Activated CD8-positive, alpha-beta memory T cell treated with anti-CD3 and anti-CD28 coated beads, Interleukin-2, amount 50 U/mL, for 48 hours (primary cell): Measurements from ENCODE around the gene TRIM56.
"Not testable (repeated sequence)": the region's sequence is repeated elsewhere in the genome, so short reads cannot be mapped to it uniquely, and the experiment has no call there.

Source experiments
- DNase-seq: peaks from one replicate; pipeline ENCODE4 v3.0.0-alpha.2; 2020

TRIM56 gene

DNA sequence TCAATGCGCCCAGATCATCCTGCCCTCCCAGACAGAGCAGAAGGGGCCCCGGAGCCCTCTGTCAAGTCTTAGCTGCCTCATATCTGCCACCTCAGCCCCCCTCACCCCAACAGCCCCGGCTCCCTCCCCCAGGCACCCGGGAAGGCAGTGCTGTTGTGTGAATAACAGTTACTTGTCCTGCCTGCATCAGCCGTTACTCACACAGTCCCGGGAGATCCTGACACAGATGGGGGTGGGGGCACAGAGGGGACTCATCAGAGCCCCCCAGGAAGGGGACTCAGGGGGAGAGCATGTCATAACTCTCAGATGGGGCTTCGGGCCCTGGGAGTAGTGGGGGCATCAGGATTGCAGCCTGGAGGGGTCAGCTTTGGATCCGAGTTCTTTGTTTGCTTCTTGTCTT is 29.2 kb downstream of the TRIM56 start:
- DNase-seq, result no peak

DNA sequence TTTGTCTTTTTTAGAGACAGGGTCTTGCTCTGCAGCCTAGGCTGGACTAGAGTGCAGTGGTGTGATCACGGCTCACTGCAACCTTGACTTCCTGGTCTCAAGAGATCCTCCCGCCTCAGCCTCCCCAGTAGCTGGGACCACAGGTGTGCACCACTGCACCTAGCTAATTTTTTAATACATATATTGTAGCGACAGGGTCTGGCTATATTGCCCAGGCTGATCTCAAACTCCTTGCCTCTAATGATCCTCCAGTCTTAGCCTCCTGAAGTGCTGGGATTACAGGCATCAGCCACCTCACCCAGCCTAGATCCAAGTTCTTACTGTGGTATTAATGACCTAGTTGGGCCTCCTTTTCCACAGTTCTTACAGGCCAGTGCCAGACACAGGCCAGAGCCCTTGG is 29.9 kb downstream of the TRIM56 start:
- DNase-seq, result no peak

DNA sequence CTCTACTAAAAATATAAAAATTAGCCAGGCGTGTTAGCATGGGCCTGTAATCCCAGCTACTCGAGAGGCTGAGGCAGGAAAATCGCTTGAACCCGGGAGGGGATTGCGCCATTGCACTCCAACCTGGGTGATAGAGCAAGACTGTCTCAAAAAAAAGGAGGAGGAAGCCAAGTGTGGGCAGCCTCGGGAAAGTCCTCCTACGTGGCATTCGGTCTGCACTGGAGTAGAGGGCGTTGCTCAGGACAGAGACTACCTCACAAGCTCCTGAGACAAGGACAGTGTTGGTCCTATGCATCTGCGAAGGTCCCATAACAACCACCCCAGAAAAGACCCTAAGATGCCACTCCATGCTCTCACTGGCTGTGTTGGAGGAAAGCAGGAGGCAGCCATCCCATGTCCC is 31.6 kb downstream of the TRIM56 start:
- no peak for DNase-seq

DNA sequence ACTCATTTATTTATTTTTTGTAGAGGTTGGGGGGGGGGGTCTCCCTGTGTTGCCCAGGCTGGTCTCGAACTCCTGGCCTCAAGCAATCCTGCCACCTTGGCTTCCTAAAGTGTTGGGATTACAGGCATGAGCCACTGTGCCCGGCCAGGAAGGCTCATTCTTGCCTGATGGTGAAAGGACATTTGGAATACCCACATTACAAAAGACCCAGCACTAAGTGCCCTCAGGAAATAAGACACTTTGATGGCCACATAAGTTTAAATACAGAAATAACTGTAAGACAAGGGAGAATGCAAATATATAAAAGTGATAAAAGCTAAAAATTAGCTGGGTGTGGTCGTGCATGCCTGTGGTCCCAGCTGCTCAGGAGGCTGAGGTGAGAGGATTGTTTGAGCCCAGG is 33.6 kb downstream of the TRIM56 start:
- no peak for DNase-seq

DNA sequence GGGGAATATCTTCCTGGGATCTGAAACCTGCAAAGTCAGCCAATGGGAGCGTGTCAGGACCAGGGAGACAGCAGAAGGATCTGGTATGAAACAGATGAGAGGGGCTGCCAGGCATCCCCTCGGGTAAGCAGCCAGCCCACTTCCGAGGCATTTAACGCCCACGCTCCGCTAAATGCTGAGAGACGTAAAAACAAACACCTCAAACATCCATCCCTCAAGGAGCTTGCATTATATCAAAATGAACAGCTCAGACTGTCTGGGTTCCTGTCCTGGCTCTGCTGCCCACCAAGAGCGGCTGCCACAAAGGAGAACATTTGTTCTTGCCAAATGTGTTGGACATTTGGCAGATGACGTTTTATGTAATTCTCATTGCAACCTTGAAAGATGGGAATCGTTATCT is 34.6 kb downstream of the TRIM56 start:
- no peak for DNase-seq

DNA sequence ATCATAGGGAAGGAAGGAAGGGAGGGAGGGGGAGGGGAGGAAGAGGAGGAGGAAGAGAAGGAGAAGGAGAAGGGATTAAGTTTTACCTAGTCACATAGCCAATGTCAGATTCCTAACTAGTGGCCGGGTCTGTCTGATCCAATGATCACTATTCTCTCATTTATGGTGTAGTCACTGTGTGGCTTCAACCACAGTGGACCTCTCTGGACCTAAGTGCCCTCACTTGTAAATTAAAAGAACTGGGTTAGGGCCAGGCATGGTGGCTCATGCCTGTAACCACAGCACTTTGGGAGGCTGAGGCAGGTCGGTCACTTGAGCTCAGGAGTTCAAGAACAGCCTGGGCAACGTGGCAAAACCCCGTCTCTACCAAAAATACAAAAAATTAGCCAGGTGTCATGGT is 35.0 kb downstream of the TRIM56 start:
- DNase-seq, result no peak

DNA sequence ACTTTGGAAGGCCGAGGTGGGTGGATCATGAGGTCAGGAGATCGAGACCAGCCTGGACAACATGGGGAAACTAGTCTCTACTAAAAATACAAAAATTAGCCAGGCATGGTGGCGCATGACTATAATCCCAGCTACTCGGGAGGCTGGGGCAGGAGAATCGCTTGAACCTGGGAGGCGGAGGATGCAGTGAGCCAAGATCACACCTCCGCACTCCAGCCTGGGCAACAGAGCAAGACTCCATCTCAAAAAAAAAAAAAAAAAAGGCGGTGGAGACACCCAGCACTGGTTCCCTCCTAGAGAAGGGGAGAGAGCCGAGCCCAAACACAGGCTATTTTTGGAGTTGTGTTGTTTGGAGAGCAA is 36.3 kb downstream of the TRIM56 start:
- not testable (repeated sequence) for DNase-seq

DNA sequence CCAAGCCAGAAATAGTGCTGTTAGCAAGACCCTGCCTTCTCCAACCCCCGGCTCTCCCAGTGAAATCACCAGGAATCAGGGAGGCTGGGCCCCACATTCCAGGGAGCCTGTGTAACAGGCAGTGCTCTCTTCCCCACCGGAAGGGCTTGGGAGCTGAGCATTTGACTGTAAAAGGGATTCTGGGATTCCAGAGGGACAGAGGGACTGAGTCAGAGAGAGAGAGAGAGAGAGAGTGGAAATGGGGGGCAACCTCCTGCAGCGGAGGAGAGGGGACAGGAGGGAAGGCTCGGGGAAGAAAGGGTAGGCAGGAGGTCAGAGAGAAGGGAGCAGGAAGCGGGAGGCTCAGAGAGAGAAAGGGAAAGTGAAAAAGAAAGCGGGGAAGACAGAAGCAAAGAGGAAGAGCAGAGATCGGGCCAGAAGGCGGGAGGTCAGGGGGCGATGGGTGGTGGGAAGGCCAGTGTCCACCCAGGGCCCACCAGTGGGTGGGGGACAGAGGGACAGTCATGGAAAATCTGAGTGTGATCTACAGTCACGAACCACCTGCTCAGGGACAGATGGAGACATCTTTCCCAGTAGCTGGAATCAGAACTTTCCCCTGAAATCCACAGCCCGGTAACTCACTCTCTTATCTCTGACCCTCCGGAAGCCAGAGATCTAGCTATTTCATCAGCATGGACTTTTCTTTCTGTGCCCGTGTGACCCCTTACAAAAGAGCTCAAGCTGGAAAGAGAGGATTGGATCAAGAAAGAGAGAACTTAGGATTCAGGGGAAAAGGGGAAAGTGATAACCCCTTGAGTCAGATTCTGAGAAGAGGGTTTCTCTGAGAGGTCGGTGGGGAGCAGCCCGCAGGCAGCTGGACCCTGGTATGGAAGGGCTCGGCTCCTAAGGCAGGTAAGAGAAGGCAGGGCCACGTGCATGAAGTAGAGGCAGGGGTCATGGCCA is 37.0 kb downstream of the TRIM56 start:
- DNase-seq, result no peak

DNA sequence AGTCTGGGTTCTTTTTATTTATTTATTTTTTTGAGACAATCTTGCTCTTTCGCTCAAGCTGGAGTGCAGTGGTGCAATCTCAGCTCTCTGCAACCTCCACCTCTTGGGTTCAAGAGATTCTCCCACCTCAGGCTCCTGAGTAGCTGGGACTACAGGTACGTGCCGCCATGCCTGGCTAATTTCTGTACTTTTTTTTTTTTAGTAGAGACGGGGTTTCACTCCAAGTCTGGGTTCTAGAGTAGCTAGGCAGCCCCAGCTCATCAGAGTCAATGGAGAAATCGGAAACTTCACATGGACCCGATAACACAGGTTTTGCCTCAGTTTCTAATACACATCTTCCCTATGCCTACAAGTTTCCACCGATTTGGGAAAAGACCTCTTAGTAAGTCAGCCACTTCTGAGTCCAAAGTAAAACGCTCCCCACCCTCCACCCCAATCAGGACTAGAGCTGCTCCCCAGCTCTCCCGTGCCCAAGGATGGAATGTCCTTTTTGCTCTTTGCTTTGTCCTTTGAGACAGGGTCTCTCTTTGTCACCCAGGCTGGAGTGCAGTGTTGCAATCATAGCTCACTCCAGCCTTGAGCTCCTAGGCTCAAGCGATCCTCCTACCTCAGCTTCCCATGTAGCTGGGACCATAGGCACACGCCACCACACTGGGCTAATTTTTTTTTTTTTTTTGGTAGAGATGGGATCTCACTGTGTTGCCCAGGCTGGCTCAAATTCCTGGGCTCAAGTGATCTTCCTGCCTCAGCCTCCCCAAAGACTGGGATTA is 37.8 kb downstream of the TRIM56 start:
- DNase-seq, result no peak

DNA sequence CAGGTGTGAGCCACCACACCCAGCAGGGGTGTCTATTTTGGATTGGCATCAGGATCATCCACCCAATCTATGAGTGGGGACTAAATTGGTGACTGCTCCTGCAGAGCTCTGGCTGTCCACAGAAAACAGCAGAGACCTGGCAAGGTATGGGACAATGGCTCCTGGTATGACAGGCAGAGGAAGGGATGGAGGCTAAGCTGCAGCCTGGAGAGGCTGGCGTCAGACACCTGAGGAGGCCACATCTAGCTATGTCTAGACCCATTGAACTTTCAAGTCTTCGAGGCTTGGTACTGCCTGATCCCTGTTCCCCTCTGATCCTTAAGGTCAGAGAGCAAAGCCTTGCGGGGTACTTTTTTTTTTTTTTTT is 38.4 kb downstream of the TRIM56 start:
- no peak for DNase-seq

DNA sequence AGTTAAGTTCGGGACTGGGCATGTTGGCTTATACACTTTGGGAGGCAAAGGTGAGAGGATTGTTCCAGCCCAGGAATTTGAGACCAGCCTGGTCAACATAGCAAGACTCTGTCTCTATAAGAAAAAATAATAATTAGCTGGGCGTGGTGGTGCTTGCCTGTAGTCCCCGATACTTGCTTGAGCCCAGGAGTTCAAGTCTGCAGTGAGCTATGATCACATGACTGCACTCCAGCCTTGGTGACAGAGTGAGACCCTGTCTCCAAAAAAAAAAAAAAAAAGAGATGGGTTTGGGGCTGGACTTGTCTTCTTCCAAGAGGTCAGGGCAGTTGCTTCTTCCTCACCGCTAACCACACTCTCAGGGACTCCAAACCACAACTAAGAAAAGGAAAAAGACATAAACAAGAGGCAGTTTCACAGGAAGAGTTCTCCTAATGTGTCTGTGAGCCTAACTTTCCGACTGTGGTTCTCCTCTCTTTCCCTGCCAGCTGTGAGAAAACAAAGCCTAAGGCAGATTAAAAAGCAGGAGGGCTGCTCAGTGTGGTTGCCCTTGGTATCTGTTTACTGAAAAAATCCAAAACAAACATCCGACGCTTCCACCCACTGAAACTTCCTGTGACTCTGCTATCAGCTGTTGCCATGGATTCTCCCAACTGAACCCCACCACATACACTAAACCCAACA is 39.2 kb downstream of the TRIM56 start:
- no peak for DNase-seq

DNA sequence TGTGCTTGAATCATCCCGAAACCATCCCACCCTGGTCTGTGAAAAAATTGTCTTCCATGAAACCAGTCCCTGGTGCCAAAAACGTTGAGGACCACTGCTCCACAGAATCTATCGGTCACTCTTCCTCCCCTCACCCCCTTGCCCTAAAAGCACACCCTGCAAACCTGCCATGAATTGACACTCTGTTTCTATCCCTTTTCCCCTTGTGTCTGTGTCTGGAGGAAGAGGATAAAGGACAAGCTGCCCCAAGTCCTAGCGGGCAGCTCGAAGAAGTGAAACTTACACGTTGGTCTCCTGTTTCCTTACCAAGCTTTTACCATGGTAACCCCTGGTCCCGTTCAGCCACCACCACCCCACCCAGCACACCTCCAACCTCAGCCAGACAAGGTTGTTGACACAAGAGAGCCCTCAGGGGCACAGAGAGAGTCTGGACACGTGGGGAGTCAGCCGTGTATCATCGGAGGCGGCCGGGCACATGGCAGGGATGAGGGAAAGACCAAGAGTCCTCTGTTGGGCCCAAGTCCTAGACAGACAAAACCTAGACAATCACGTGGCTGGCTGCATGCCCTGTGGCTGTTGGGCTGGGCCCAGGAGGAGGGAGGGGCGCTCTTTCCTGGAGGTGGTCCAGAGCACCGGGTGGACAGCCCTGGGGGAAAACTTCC is 40.8 kb downstream of the TRIM56 start:
- DNase-seq, result no peak

DNA sequence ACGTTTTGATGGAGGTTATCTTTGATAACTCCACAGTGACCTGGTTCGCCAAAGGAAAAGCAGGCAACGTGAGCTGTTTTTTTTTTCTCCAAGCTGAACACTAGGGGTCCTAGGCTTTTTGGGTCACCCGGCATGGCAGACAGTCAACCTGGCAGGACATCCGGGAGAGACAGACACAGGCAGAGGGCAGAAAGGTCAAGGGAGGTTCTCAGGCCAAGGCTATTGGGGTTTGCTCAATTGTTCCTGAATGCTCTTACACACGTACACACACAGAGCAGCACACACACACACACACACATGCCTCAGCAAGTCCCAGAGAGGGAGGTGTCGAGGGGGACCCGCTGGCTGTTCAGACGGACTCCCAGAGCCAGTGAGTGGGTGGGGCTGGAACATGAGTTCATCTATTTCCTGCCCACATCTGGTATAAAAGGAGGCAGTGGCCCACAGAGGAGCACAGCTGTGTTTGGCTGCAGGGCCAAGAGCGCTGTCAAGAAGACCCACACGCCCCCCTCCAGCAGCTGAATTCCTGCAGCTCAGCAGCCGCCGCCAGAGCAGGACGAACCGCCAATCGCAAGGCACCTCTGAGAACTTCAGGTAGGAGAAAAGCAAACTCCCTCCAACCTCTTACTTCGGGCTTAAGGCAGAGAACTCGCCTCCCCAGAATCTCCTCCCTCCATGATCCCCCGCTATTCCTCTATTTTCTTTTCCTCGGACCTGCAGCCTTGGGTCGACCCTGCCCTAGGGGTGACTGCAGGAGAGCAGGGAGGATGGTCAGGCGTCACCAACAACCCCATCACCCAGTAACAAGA is 41.6 kb downstream of the TRIM56 start, which contains the start of gene SERPINE1:
SERPINE1 (plus strand) TSS at position 454 of the 809 bp plus-strand sequence. CDS start 1,290 bp downstream, outside the sequence.
- DNase-seq, result peak; percentile 59

DNA sequence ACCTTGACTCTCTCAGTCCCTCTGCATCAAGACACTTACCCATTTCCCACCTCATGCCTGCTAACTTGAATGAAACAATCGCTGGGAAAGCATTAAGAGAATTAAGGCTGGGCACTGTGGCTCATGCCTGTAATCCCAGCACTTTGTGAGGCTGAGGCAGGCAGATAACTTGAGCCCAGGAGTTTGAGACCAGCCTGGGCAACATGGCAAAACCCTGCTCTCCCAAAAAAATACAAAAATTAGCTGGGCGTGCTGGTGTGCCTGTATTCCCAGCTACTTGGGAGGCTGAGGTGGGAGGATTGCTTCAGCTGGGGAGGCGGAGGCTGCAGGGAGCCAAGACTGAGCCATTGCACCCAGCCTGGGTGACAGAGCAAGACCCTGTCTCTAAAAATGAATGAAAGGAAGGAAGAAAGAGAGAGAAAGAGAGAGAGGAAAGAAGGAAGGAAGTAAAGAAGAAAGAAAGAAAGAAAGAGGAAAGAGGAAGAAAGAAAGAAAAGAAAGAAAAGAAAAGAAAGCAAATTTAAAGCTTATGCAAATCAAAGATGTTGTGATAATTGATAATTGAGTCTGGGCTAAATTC is 42.3 kb downstream of the TRIM56 start:
- no peak for DNase-seq

DNA sequence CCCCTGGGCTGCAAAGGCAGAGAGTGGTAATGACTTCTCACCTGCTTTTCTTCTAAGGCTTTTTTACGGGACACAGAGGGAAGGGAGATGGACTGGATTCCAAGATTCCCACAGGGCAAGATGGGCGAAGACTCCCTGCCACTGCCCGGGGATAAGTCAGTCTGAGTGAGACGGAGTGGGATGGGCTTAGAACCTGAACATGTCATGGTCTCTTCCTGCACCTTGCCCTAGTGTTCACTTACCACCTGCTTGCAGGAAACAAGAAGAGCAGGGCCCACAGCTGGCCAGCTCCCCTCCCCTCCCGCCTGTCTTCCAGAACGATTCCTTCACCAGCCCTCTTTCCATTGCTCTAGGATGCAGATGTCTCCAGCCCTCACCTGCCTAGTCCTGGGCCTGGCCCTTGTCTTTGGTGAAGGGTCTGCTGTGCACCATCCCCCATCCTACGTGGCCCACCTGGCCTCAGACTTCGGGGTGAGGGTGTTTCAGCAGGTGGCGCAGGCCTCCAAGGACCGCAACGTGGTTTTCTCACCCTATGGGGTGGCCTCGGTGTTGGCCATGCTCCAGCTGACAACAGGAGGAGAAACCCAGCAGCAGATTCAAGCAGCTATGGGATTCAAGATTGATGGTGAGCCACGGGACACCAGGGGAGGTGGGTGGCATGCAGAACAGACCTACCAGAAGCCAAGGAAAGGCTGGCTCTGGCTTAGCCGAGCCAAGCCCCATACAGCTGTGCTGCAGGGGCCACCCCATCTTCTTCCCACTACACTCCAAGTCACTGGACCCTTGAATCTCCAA is 43.0 kb downstream of the TRIM56 start:
- no peak for DNase-seq

DNA sequence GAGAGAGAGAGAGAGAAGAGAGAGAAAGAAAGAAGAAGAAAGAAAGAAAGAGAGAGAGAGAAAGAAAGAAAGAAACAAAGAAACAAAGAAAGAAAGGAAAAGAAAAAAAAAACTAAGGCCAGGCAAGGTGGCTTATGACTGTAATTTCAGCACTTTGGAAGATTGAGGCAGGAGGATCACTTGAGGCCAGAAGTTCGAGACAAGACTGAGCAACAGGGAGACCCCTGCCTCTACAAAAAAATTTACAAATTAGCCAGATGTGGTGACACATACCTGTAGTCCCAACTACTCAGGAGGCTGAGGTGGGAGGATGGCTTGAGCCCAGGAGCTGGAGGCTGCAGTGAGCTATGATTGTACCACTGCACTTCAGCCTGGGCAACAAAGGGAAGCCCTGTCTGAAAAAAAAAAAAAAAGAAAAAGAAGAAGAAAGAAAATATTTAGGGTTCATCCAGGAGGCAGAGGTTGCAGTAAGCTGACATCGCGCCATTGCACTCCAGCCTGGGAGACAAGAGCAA is 44.4 kb downstream of the TRIM56 start:
- DNase-seq, result no peak

DNA sequence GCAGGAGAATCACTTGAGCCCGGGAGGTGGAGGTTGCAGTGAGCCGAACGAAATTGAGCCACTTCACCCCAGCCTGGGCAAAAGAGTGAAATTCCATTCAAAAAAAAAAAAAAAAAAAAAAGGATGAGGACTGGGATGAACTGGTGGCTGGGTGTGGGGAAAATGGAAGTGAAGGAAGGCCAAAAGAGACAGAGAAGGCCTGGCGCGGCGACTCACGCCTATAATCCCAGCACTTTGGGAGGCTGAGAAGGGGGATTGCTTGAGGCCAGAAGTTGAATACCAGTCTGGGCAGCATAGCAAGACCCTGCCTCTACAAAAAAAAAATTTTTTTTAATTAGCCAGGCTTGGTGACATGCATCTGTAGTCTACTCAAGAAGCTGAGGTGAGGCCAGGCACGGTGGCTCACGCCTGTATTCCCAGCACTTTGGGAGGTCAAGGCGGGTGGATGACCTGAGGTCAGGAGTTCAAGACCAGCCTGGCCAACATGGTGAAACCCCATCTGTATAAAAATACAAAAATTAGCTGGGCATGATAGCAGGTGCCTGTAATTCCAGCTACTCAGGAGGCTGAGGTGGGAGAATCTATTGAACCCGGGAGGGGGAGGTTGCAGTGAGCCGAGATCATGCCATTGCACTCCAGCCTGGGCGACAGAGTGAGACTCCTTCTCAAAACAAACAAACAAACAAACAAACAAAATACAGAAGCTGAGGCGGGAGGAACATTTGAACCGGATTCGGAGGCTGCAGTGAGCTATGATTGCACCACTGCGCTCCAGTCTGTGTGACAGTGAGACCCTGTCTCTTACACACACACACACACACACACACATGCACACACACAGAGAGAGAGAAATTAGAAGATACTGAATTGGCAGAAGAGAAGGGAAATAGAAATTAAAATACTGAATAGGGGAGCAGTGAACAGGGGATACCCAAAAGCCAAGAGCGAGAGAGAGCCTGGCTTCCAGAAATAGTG is 47.6 kb downstream of the TRIM56 start:
- not testable (repeated sequence) for DNase-seq

DNA sequence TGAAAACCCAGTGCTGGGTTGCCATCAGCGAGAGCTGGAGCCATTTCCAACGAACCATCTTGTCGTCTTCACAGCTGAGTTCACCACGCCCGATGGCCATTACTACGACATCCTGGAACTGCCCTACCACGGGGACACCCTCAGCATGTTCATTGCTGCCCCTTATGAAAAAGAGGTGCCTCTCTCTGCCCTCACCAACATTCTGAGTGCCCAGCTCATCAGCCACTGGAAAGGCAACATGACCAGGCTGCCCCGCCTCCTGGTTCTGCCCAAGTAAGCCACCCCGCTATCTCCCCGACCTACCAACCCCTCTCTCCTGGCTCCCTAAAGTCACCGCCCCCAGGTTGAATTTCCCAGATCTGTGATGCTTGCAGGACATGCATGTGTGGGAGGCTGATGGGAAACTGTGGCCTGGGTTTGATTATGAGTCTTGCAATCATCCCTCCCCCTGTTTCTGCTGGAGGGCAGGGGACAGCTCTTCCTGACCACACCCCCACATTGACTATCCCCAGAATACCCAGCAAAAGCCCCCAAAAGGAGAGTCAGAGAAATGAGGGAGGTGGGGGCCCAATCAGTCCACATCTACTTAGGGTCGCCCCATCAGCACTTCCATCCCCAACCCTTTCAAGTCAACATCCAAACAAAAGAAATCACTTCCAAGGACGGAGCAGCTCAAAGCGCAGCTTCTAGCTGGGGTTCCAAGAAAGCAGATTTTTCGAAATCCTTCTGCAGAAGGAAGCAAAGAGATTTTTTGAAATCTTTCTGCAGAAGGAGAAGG is 48.5 kb downstream of the TRIM56 start:
- no peak for DNase-seq
